B cell (primary cell): ENCODE measurements around the gene CARMIL1. TPM values are rescaled to one million over a fixed set of nuclear protein-coding genes. Genes with fewer than 3 reads are reported as not detected.

Source experiments
- ATAC-seq: fragments of 200-7000 bp; cut with Tn5 transposase; one replicate; pipeline ENCODE4 v1.10.0; 2021; ENCODE audit warnings: low read depth, mild to moderate bottlenecking, moderate number of reproducible peaks, moderate library complexity
- CTCF ChIA-PET: fragments of 350-600 bp; sonication (Branson Sonifier 250); formaldehyde crosslinking; loops from one replicate; lab custom pipeline; 2021; ENCODE audit warnings: antibody characterized with exemption, inconsistent platforms; lab: Charles Lee
- POLR2A ChIA-PET: fragments of 350-600 bp; sonication (Branson Sonifier 250); formaldehyde crosslinking; loops from one replicate; lab custom pipeline; 2021; ENCODE audit warnings: antibody characterized with exemption; lab: Charles Lee
- DNase-seq: peaks from one replicate; pipeline ENCODE4 v3.0.0; 2013
- H2AFZ ChIP-seq: 2 replicates; pipeline ENCODE4 v1.6.1; 2012; ENCODE audit warnings: mild to moderate bottlenecking, low read depth, low read length; ENCODE audit not compliant: insufficient read depth, poor library complexity, severe bottlenecking
- H3K27ac ChIP-seq, 2 donors: 1 replicate in 1 of 2; 2 replicates in 1 of 2; pipeline ENCODE4 v1.5.1; 2012 to 2013; ENCODE audit warnings: low read length in 2 of 2, mild to moderate bottlenecking in 2 of 2, moderate library complexity in 1 of 2
- H3K27me3 ChIP-seq, 4 experiments: fragments of 200-600 bp in 1 of 4; sonication (generic) in 1 of 4; replicated peaks in 1 of 4; 1 replicate in 2 of 4; 2 replicates in 2 of 4; pipeline versions ENCODE4 v1.6.1 to v1.7.0; 2013 to 2016; ENCODE audit warnings: low read length in 3 of 4, mild to moderate bottlenecking in 2 of 4, mixed read lengths in 1 of 4, moderate library complexity in 1 of 4; ENCODE audit not compliant: insufficient read depth in 4 of 4, control insufficient read depth in 3 of 4; ENCODE audit errors: control extremely low read depth in 1 of 4
- H3K36me3 ChIP-seq, 2 experiments: replicated peaks in 1 of 2; 1 replicate in 1 of 2; 2 replicates in 1 of 2; pipeline versions ENCODE4 v1.6.1 to v1.7.1; 2013; ENCODE audit warnings: low read length in 1 of 2; ENCODE audit not compliant: insufficient read depth in 2 of 2, control insufficient read depth in 1 of 2; ENCODE audit errors: control extremely low read depth in 1 of 2, extremely low read depth in 1 of 2
- H3K4me1 ChIP-seq, 2 donors: fragments of 200-600 bp in 1 of 2; sonication (generic) in 1 of 2; 1 replicate in 1 of 2; 2 replicates in 1 of 2; pipeline versions ENCODE4 v1.5.1 to v1.6.1; 2013 to 2017; ENCODE audit warnings: low read length in 2 of 2; ENCODE audit not compliant: control insufficient read depth in 2 of 2, insufficient read depth in 2 of 2
- H3K4me2 ChIP-seq: replicated peaks from 2 replicates; pipeline ENCODE3; 2012; ENCODE audit warnings: mild to moderate bottlenecking, low read depth, low read length; ENCODE audit not compliant: poor library complexity, severe bottlenecking
- H3K4me3 ChIP-seq, 5 experiments: fragments of 200-600 bp in 1 of 5; sonication (generic) in 1 of 5; 1 replicate in 3 of 5; 2 replicates in 2 of 5; pipeline versions ENCODE4 v1.5.1 to v1.7.0; 2011 to 2016; ENCODE audit warnings: low read length in 4 of 5, mild to moderate bottlenecking in 4 of 5, low read depth in 2 of 5, control low read depth in 1 of 5, moderate library complexity in 1 of 5; ENCODE audit not compliant: insufficient read depth in 1 of 5; ENCODE audit errors: control extremely low read depth in 1 of 5, extremely low read depth in 1 of 5
- H3K79me2 ChIP-seq: fragments of 200-600 bp; sonication (generic); one replicate; pipeline ENCODE4 v1.6.0; 2016; ENCODE audit warnings: low read length; ENCODE audit not compliant: control insufficient read depth, insufficient read depth
- H3K9ac ChIP-seq: fragments of 200-600 bp; sonication (generic); 2 replicates; pipeline ENCODE4 v1.6.1; 2017; ENCODE audit warnings: mild to moderate bottlenecking, low read length, moderate library complexity
- H3K9me3 ChIP-seq, 3 donors: one replicate each; pipeline versions ENCODE4 v1.6.1 to v1.7.1; 2013; ENCODE audit warnings: low read length in 2 of 3; ENCODE audit not compliant: control insufficient read depth in 2 of 3, insufficient read depth in 1 of 3; ENCODE audit errors: control extremely low read depth in 1 of 3
- H4K20me1 ChIP-seq: 2 replicates; pipeline ENCODE4 v1.6.0; 2012; ENCODE audit warnings: mild to moderate bottlenecking, low read length; ENCODE audit not compliant: insufficient read depth, control insufficient read depth, poor library complexity, severe bottlenecking
- H3K27ac Mint-ChIP-seq: one replicate; pipeline ENCODE4 v1.8.0; 2021; ENCODE audit warnings: mixed read lengths
- H3K27me3 Mint-ChIP-seq: one replicate; pipeline ENCODE4 v1.8.0; 2021; ENCODE audit warnings: mixed read lengths
- H3K4me1 Mint-ChIP-seq: one replicate; pipeline ENCODE4 v1.8.0; 2021; ENCODE audit warnings: mixed read lengths
- H3K4me3 Mint-ChIP-seq: one replicate; pipeline ENCODE4 v1.8.0; 2021; ENCODE audit warnings: mixed read lengths
- H3K9me3 Mint-ChIP-seq: one replicate; pipeline ENCODE4 v1.8.0; 2022; ENCODE audit warnings: mixed read lengths; ENCODE audit not compliant: insufficient read depth
- CTCF ChIP-seq: fragments of 200-600 bp; IDR thresholded peaks from one replicate; pipeline ENCODE4 v1.8.0; 2022; ENCODE audit warnings: antibody characterized with exemption, mild to moderate bottlenecking
- EZH2 ChIP-seq: IDR thresholded peaks from 2 replicates; pipeline ENCODE4 v1.6.1; 2012; ENCODE audit warnings: borderline replicate concordance, low read depth, mild to moderate bottlenecking, moderate library complexity, low read length; ENCODE audit not compliant: insufficient read depth, poor library complexity, severe bottlenecking
- WGBS: methylation state at CpG from one replicate; pipeline ENCODE4 v1.1.5; 2013; ENCODE audit warnings: missing lambda C conversion rate; ENCODE audit not compliant: insufficient coverage; 5-methylcytosine and 5-hydroxymethylcytosine counted together
- intact Hi-C: fragments of 100-400 bp; cut with micrococcal nuclease; formaldehyde crosslinking; loops from one replicate; pipeline ENCODE4 v1.10.0; 2022
- polyA plus RNA-seq: library from polyadenylated mRNA; depleted of rRNA; stranded (reverse); fragments of >200 nt; gene quantifications from 2 replicates; pipeline ENCODE4 v1.2.3, GENCODE V29; 2012
- total RNA-seq, 2 donors: library from RNA; stranded (reverse); fragments of 120-200 nt in 1 of 2; gene quantifications; 1 replicate in 1 of 2; 2 replicates in 1 of 2; pipeline versions ENCODE4 v1.2.3 to v1.2.4, GENCODE V29; 2013 to 2022

CARMIL1 gene
- total and polyA plus RNA-seq, 2 donors (not counting 1 experiment from before 2014, with no cell fraction given) = 7.5 to 11.0 TPM

- H3K9me3 ChIP-seq = no peaks in the 10 kb centered on the region
- intact Hi-C loops = loop anchor here (2.0 kb wide), 1 partner anchor 23 kb away; the partner anchor contains the start of gene CARMIL1
- peaks cover 63% of the 10 kb centered on the region for H3K4me1 Mint-ChIP-seq
- DNase-seq (peak; percentile 63), ATAC-seq (peak; percentile 86)
- TF ChIP-seq EZH2 = no peak
- TF ChIP-seq CTCF = no peak
- peak overlapping the region; percentile 19 for H3K9ac ChIP-seq
- H4K20me1 ChIP-seq = no peaks in the 10 kb centered on the region
- H3K27me3 Mint-ChIP-seq = no peaks in the 10 kb centered on the region
- no peaks in the 10 kb centered on the region for H3K9me3 Mint-ChIP-seq
- peak overlapping the region; percentile 78 for H3K27ac Mint-ChIP-seq
- peak overlapping the region; percentile 54 for H3K4me2 ChIP-seq
- H3K79me2 ChIP-seq = peaks cover 11% of the 10 kb centered on the region
- H3K4me3 Mint-ChIP-seq = peak overlapping the region; percentile 1
- H3K4me1 ChIP-seq = peaks cover 51 to 53% of the 10 kb centered on the region in 2 donors
- no peaks in the 10 kb centered on the region for H3K36me3 ChIP-seq
- H3K27me3 ChIP-seq = no peaks in the 10 kb centered on the region
- H3K27ac ChIP-seq = peak overlapping the region; percentile 50 to 51
- H3K4me3 ChIP-seq = peak overlapping the region in 1 of 5 experiments; percentile 31
- H2AFZ ChIP-seq = peak overlapping the region; percentile 49
- no CpG with 5 or more reads among the region's 3 CpGs for whole genome bisulfite sequencing
- CTCF ChIA-PET = interaction anchor here (1.0 to 3.2 kb wide), 3 partner anchors 22 to 175 kb away, joined by 4 to 17 read pairs (median 10); partner anchors contain the start of gene CARMIL1
- POLR2A ChIA-PET = interaction anchor here (1.0 kb wide), 1 partner anchor 22 kb away, joined by 3 read pairs; the partner anchor contains the start of gene CARMIL1
Measured at GRCh38 chr6:25301362-25301761, 22.2 kb downstream of the CARMIL1 start.

DNA sequence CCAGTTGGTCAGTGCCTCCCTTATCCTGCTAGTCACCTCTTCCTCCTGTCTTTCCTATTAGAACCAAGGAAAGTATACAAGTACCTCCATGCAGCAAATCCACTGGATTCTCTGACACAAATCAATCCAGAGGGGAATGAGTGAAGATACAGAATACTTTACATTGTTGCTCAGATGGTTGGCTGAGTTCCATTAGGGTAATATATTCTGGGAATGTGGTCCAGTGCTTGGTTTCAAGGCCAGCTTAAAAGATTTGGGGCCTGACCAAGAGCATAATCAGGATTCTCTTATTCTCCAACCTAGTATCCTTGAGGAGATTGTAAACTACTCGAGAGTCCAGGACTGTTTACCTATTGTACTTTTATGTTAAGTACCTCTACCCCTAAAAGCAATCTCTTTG is 23.0 kb downstream of the CARMIL1 start:
- Mint-ChIP-seq H3K4me3 (no peak overlapping the region), H3K9me3 (no peaks in the 10 kb centered on the region), H3K27ac (no peak overlapping the region), H3K4me1 (peaks cover 56% of the 10 kb centered on the region), H3K27me3 (no peaks in the 10 kb centered on the region)
- ATAC-seq (no peak), DNase-seq (no peak)
- H3K9me3 ChIP-seq = no peaks in the 10 kb centered on the region
- intact Hi-C loops = no loop called here
- ChIA-PET CTCF (interaction anchor here (1.0 to 3.2 kb wide), 3 partner anchors 23 to 175 kb away, joined by 4 to 17 read pairs (median 10); partner anchors contain the start of gene CARMIL1), POLR2A (interaction anchor here (1.0 kb wide), 1 partner anchor 22 kb away, joined by 3 read pairs; the partner anchor contains the start of gene CARMIL1)
- H3K4me2 ChIP-seq = no peak overlapping the region
- H3K27ac ChIP-seq = no peak overlapping the region
- no peaks in the 10 kb centered on the region for H3K27me3 ChIP-seq
- H4K20me1 ChIP-seq = no peaks in the 10 kb centered on the region
- no peak overlapping the region for H3K9ac ChIP-seq
- TF ChIP-seq CTCF (no peak), EZH2 (no peak)
- peaks cover 11% of the 10 kb centered on the region for H3K79me2 ChIP-seq
- WGBS = no CpG with 5 or more reads among the region's 1 CpG
- H3K4me1 ChIP-seq = peaks cover 47 to 49% of the 10 kb centered on the region in 2 donors
- no peak overlapping the region for H2AFZ ChIP-seq
- no peaks in the 10 kb centered on the region for H3K36me3 ChIP-seq
- no peak overlapping the region for H3K4me3 ChIP-seq
